Lung microvascular endothelial cell (primary cell): Measurements from ENCODE around the gene SESN1. TPM values are rescaled to one million over a fixed set of nuclear protein-coding genes. Genes with fewer than 3 reads are reported as not detected.
"Not testable (repeated sequence)": the region's sequence is repeated elsewhere in the genome, so short reads cannot be mapped to it uniquely, and the experiment has no call there.

ENCODE experiments used
- DNase-seq, 2 donors: peaks; one replicate each; pipeline versions ENCODE4 v3.0.0 to v3.0.0-alpha.2; 2010; ENCODE audit warnings: low read depth in 2 of 2
- total RNA-seq: library from RNA; depleted of rRNA; stranded (reverse); fragments of >200 nt; gene quantifications from 2 replicates; pipeline ENCODE4 v1.2.1, GENCODE V29; 2014

The SESN1 gene
- 19.0 and 33.6 TPM in 2 replicates for total RNA-seq

DNA sequence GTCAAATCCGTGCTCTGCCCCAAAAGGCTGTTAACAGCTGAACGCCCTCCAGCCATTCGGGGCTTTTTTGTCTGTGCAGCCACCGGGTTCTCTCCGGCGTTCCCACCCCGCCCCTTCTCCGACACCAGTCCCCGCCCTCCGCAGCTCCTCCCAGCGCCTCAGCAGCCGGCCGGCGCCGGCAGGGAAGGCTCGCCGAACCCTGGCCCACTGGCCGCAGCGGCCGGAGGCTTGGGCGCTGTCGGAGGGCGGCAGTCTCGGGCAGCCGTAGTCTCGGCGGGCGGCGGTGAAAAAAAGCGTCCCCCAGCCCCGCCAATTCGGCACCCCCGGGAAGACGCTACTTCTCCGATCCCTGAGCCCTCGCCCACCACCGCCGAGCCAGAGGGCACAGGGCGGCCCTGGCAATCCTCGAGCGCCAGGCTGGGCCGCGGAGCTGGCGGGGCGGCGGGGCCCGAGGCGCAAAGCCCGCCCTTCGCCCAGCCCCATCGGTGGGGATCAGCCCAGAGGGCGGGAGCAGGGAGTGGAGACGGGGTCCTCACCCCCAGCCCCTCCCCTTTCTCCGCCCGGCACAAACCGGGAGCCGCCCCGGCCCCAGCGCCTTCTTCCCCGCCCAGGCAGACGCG, at the start of gene SESN1:
Gene SESN1 (minus strand): TSS at position 431 of the 620 bp plus-strand sequence. CDS start 773 bp downstream, outside the sequence.
- peak; percentile 90 to 92 for DNase-seq

GRCh38 chr6:109143191-109143590, 48.5 kb upstream of the SESN1 start:
- no peak for DNase-seq

DNA sequence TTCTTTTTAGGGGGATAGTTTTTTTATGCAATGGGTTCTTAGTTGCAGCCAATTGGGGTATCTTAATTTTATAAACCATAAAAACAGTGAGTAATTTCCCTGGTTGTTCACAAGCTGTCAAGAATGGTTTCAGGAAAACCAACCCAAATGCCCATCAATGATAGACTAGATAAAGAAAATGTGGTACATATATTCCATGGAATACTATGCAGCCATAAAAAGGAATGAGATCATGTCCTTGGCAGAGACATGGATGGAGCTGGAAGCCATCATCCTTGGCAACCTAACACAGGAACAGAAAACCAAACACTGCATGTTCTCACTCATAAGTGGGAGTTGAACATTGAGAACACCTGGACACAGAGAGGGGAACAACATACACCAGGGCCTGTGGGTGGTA, 47.4 kb upstream of the SESN1 start:
- not testable (repeated sequence) for DNase-seq

DNA sequence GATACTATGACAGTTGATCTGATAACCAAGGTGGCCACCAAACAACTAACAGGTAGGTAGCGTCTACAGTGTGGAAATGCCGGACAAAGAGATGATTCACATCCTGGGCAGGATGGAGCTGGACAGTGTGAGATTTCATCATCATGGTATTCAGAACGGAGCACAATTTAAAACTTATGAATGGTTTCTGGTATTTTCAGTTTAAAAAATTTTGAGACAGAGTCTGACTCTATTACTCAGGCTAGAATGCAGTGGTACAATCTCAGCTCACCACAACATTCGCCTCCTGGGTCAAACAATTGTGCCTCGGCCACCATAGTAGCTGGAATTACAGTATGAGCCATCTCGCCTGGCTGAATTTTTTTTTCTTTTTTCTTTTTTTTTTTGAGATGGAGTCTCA, 44.5 kb upstream of the SESN1 start:
- peak; percentile 74 to 76 for DNase-seq

DNA sequence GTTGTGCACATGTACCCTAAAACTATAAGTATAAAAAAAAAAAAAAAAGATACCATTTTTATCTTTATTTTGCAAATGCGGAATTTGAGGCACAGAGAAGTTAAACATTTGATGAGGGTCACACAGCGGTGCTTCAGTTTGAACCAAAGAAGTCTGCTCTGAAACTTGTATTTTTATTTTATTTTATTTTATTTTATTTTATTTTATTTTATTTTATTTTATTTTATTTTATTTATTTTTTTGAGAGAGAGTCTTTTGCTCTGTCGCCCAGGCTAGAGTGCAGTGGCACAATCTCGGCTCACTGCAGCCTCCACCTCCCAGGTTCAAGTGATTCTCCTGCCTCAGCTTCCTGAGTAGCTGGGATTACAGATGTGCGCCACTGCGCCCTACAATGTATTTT, 41.9 kb upstream of the SESN1 start:
- DNase-seq: not testable (repeated sequence)

GRCh38 chr6:109136039-109136438, 41.4 kb upstream of the SESN1 start:
- not testable (repeated sequence) for DNase-seq

- DNase-seq: not testable (repeated sequence)
Measured at GRCh38 chr6:109135600-109135999, 41.0 kb upstream of the SESN1 start.

DNA sequence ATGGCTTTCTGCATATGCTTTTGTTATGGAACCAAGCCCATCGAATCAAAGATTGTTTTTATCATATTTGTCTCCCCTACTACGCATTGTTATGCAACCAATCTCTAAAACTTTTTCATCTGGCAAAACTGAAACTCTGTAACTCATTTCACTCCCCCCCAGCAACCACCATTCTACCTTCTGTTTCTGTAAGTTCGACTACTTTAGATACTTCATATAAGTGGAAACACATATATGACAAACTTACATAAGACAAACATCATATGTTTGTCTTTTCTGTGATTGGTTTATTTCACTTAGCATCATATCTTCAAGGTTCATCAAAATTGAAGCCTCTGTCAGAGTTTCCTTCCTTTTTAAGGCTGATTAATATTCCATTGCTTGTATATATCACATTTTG, 35.4 kb upstream of the SESN1 start:
- no peak for DNase-seq

GRCh38 chr6:109125504-109125903, 30.9 kb upstream of the SESN1 start:
- DNase-seq: no peak

- DNase-seq: no peak
Measured at GRCh38 chr6:109124219-109124618, 29.6 kb upstream of the SESN1 start.

DNA sequence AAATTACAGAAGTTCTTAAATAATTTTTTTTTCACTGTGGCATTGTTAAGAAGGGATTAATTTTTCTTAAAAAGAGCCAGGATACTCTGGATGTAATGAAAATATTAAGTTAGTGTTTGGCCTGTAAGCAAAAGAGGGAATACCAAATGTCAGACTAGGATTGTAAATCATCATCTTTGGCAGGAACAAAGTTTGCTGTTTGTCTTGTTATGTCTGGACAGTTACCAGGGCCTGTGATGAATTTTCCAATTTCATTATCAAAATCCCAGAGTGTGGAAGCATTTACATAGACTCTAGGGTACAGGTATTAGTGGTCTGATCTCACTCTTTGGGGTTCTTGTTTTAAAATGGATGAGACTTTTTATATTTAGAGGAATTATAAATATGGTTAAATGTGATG, 26.8 kb upstream of the SESN1 start:
- DNase-seq: peak; percentile 30 to 86

DNA sequence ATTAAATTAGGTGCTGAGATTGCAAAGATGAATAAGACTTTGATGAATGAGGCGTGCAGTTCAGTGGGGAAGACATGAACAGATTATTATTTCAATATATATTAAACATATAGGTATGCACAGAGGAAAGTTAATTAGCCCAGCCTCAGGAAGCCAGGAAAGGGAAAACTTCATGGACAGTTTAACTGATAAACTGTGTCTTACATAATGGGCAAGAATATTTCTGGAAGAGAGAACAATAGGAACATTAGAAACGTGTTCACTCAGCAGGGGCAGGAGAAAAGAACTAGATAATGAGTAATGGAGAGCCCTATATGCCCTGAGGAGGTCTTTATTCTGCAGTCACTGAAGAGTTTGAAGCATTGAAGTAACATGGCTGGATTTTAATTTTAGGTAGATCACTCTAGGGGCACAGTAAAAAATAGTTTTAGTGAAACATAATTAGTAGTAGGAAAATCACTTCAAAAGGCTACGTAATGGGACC, 24.3 kb upstream of the SESN1 start:
- peak in 1 of 2 donors; percentile 16 for DNase-seq

DNA sequence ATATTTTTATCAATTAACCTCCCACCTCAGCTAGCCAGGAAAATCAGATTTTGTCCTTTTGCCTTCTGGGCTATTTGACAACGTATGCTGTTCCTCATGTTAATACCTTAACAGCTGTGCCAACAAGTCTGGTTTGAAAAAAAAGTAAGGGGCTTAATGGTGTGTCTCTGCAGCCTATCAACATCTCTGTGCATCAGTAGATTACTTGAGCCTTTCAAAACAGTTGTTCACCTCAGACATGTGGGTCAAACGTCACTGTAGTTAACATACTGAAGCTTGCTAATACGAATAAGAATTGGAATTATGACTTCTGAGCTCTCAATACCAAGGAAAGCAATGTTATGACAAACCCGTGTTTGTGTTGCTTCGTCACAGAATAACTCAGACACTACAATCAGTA, 23.7 kb upstream of the SESN1 start:
- DNase-seq: no peak

DNA sequence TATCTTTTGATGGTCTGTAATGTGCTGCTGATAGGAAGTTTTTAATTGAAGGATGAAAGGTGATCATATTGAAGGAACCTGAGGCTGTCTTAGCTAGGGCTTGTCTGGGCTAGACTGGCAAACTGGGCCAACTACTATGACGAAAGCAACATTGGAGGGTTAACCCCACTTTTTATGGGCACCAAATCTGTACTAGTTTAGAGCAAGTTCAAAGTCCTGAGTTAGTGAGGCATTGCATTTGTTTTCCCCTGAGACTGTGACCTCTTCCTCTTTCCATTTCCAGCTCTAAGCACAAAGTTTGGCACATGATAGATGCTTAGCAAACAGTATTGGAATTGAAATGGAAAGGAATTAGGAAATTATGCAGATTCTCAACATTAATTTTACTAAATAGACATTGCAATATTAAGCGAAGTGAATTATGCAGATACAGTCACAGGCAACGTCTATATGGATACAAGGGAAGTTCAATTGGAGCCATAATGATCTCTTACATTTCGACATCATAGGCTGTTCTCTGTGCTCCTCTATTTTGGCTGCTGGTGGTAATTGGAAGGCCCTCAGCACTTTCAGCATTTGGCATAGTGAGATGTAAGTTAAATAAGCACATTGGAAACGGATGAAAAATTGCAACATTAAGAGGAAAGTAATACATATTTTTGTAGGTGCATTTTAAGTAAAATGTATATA, 22.8 kb upstream of the SESN1 start:
- no peak for DNase-seq

GRCh38 chr6:109112663-109113062, 18.0 kb upstream of the SESN1 start:
- DNase-seq: not testable (repeated sequence)

DNA sequence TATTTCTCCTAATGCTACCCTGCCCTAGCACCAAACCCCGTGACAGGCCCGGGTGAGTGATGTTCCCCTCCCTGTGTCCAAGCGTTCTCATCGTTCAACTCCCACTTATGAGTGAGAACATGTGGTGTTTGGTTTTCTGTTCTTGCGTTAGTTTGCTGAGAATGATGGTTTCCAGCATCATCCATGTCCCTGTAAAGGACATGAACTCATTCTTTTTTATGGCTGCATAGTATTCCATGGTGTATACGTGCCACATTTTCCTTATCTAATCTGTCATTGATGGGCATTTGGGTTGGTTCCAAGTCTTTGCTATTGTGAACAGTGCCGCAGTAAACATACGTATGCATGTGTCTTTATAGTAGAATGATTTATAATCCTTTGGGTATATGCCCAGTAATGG, 15.0 kb upstream of the SESN1 start:
- DNase-seq: not testable (repeated sequence)

DNA sequence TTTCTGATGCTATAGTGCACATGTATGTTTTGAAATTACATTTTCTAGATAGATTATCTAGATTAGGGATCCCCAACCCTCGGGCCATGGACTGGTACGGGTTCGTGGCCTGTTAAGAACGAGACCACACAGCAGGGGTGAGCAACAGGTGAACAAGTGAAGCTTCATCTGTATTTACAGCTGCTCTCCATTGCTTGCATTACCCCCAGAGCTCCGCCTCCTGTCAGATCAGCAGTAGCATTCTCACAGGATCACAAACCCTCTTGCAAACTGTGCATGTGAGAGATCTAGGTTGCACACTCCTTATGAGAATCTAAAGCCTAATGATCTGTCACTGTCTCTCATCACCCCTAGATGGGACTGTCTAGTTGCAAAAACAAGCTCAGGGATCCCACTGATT, 11.0 kb upstream of the SESN1 start:
- DNase-seq: no peak

DNA sequence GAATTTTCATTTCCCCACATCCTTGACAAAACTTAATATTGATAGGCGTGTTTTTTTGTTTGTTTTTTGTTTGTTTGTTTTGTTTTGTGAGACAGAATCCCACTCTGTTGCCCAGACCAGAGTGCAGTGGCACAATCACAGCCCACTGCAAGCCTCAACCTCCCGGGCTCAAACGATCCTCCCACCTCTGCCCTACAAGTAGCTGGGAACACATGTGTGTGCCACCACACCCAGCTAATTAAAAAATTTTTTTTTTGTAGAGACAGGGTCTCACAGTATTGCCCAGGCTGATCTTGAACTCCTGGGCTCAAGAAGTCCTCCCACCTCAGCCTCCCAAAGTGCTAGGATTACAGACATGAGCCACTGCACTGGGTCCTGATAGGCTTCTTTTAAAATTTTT, 9.9 kb upstream of the SESN1 start:
- DNase-seq: no peak

GRCh38 chr6:109103942-109104341, 9.3 kb upstream of the SESN1 start:
- no peak for DNase-seq

GRCh38 chr6:109102762-109103161, 8.1 kb upstream of the SESN1 start:
- no peak for DNase-seq

- no peak for DNase-seq
Measured at GRCh38 chr6:109097661-109098060, 3.0 kb upstream of the SESN1 start.

DNA sequence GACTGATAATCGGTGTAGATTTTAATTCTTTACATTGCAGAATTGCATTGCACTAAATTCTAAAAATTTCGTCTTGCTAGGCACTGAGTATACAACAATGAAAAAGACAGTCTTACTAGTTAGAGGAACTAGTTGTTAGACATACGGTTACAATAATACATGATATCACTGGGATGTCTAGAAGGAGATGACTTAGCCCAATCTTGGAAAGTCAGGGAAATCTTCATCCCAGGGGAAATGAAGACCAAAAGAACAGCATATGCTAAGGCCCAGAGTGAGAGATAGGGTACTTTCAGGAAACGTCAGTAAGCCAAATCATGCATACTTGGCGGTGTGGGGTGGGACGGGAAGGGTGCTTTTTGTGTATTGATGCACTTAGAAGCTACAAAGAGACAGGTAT, 1.6 kb upstream of the SESN1 start:
- DNase-seq: no peak

GRCh38 chr6:109095835-109096084, 1.1 kb upstream of the SESN1 start:
- no peak for DNase-seq
